K562 (cell line): ENCODE results near the gene VRK1. TPM values are rescaled to one million over a fixed set of nuclear protein-coding genes. Genes with fewer than 3 reads are reported as not detected.

ENCODE experiments used
- ATAC-seq: fragments of 200-7000 bp; cut with Tn5 transposase; 3 replicates; pipeline ENCODE4 v1.9.1; 2020; ENCODE audit warnings: moderate library complexity
- BruUV-seq: library from RNA; stranded (reverse); fragments of 400-500 nt; replicated peaks from 2 replicates; lab custom pipeline; 2021; lab: Mats Ljungman, UMichigan
- CTCF ChIA-PET: fragments of 300-600 bp; formaldehyde crosslinking; extraction: SDS; loops from one replicate; lab custom pipeline; 2021; ENCODE audit warnings: low intra/inter-chr PET ratio; lab: Yijun Ruan, JAX
- POLR2A ChIA-PET: fragments of 300-600, 350-650 bp; sonication (Branson Sonifier 250); formaldehyde crosslinking; extraction: SDS; loops from one replicate; lab custom pipeline; 2021; ENCODE audit warnings: antibody characterized with exemption, inconsistent platforms; lab: Yijun Ruan, JAX
- DNase-seq, 4 experiments: peaks; one replicate each; pipeline versions ENCODE4 v3.0.0 to v3.0.0-alpha.2; 2011 to 2018; ENCODE audit warnings: low spot score in 3 of 4, mixed read lengths in 3 of 4; ENCODE audit errors: extremely low read depth in 1 of 4
- FAIRE-seq: peaks from 2 replicates; lab custom pipeline; 2011; peaks lifted over from hg19 to GRCh38; lab: Jason Lieb, UNC
- H2AFZ ChIP-seq: 2 replicates; pipeline ENCODE4 v1.6.0; 2011; ENCODE audit warnings: low read depth, low read length, control low read depth, inconsistent platforms
- H3K27ac ChIP-seq: fragments of 200-600 bp; 3 replicates; pipeline ENCODE4 v1.8.0; 2011; ENCODE audit warnings: low read depth, mild to moderate bottlenecking, control low read depth, inconsistent platforms, low read length, moderate library complexity, mixed read lengths; ENCODE audit errors: extremely low read depth
- H3K27me3 ChIP-seq, 2 experiments: fragments of 300-600 bp in 1 of 2; 2 replicates in 1 of 2; 3 replicates in 1 of 2; pipeline versions ENCODE4 v1.6.0 to v1.8.0; 2011; ENCODE audit warnings: inconsistent platforms in 2 of 2, low read length in 2 of 2, mild to moderate bottlenecking in 1 of 2, mixed read lengths in 1 of 2, moderate library complexity in 1 of 2; ENCODE audit not compliant: control insufficient read depth in 2 of 2, insufficient read depth in 2 of 2
- H3K36me3 ChIP-seq: fragments of 300-600 bp; 3 replicates; pipeline ENCODE4 v1.8.0; 2011; ENCODE audit warnings: mild to moderate bottlenecking, low read length, inconsistent platforms; ENCODE audit not compliant: control insufficient read depth, insufficient read depth
- H3K4me1 ChIP-seq, 2 experiments: fragments of 200-600 bp in 1 of 2; replicated peaks in 1 of 2; 2 replicates in 1 of 2; 3 replicates in 1 of 2; pipeline versions ENCODE4 v1.5.1 to v1.8.0; 2011; ENCODE audit warnings: inconsistent platforms in 2 of 2, low read length in 2 of 2, mild to moderate bottlenecking in 1 of 2, mixed read lengths in 1 of 2, moderate library complexity in 1 of 2; ENCODE audit not compliant: control insufficient read depth in 2 of 2, insufficient read depth in 2 of 2
- H3K4me2 ChIP-seq: 2 replicates; pipeline ENCODE4 v1.6.1; 2011; ENCODE audit warnings: low read length, control low read depth, inconsistent platforms, mixed read lengths; ENCODE audit not compliant: insufficient read depth
- H3K4me3 ChIP-seq: fragments of 200-600 bp; sonication (generic), shearing (Covaris generic); 2 replicates; pipeline ENCODE4 v1.5.1; 2016; ENCODE audit warnings: control low read depth, inconsistent platforms
- H3K79me2 ChIP-seq: fragments of 200-600 bp; 3 replicates; pipeline ENCODE4 v1.8.0; 2011; ENCODE audit warnings: low read length, inconsistent platforms; ENCODE audit not compliant: control insufficient read depth, insufficient read depth
- H3K9ac ChIP-seq, 2 experiments: 2 replicates each; pipeline versions ENCODE4 v1.6.0 to v1.6.1; 2011; ENCODE audit warnings: low read depth in 2 of 2, low read length in 2 of 2, control low read depth in 1 of 2, inconsistent platforms in 1 of 2, mild to moderate bottlenecking in 1 of 2, mixed read lengths in 1 of 2; ENCODE audit not compliant: insufficient read depth in 1 of 2
- H3K9me1 ChIP-seq: one replicate; pipeline ENCODE4 v1.6.0; 2011; ENCODE audit warnings: inconsistent platforms, mild to moderate bottlenecking, low read length, moderate library complexity; ENCODE audit not compliant: control insufficient read depth, insufficient read depth
- H3K9me3 ChIP-seq: replicated peaks from 2 replicates; pipeline ENCODE4 v1.5.1; 2011; ENCODE audit warnings: low read depth, low read length, inconsistent platforms; ENCODE audit not compliant: control insufficient read depth, insufficient read depth
- H4K20me1 ChIP-seq: replicated peaks from 2 replicates; pipeline ENCODE4 v1.6.1; 2011; ENCODE audit warnings: low read length, inconsistent platforms, mixed read lengths; ENCODE audit not compliant: control insufficient read depth, insufficient read depth
- CBX8 ChIP-seq: fragments of 200-600 bp; sonication (generic); IDR thresholded peaks from 2 replicates; pipeline ENCODE4 v1.6.1; 2012; ENCODE audit warnings: borderline replicate concordance, mixed run types, low read depth, mild to moderate bottlenecking, moderate library complexity, mixed read lengths, low read length, control low read depth, inconsistent platforms; ENCODE audit not compliant: poor library complexity, severe bottlenecking; ENCODE audit errors: extremely low read depth
- CGGBP1 ChIP-seq: fragments of 250-450 bp; sonication (Bioruptor Pico); IDR thresholded peaks from 2 replicates; pipeline ENCODE4 v1.9.0; 2021; ENCODE audit warnings: mild to moderate bottlenecking
- CREB3L1 ChIP-seq: fragments of 450-650 bp; IDR thresholded peaks from 2 replicates; pipeline ENCODE4 v1.6.1; 2014; ENCODE audit warnings: low read depth, mild to moderate bottlenecking, moderate library complexity, borderline replicate concordance
- HLTF ChIP-seq: fragments of 450-650 bp; IDR thresholded peaks from 2 replicates; pipeline ENCODE4 v1.6.1; 2016
- ILF3 ChIP-seq: fragments of 450-650 bp; IDR thresholded peaks from 2 replicates; pipeline ENCODE4 v1.6.1; 2018; ENCODE audit warnings: antibody characterized with exemption, mild to moderate bottlenecking, moderate library complexity, borderline replicate concordance
- KDM4B ChIP-seq, 2 experiments: fragments of 450-650 bp in 1 of 2; sonication (generic) in 1 of 2; IDR thresholded peaks; 2 replicates each; pipeline ENCODE4 v1.6.1; 2016 to 2017; ENCODE audit warnings: borderline replicate concordance in 2 of 2, antibody characterized with exemption in 1 of 2, low read depth in 1 of 2, mild to moderate bottlenecking in 1 of 2
- NBN ChIP-seq: fragments of 450-650 bp; IDR thresholded peaks from 2 replicates; pipeline ENCODE4 v1.6.1; 2016; ENCODE audit warnings: low read depth, mild to moderate bottlenecking
- NCOA4 ChIP-seq: fragments of 450-650 bp; IDR thresholded peaks from 2 replicates; pipeline ENCODE4 v1.6.1; 2018; ENCODE audit warnings: mild to moderate bottlenecking; ENCODE audit not compliant: partially characterized antibody
- PHB2 ChIP-seq: fragments of 450-650 bp; IDR thresholded peaks from 2 replicates; pipeline ENCODE4 v1.6.1; 2017; ENCODE audit warnings: low read depth
- PHF20 ChIP-seq: fragments of 450-650 bp; IDR thresholded peaks from 2 replicates; pipeline ENCODE4 v1.6.1; 2018; ENCODE audit not compliant: partially characterized antibody
- PRPF4 ChIP-seq: fragments of 200-400 bp; formaldehyde crosslinking; IDR thresholded peaks from one replicate; pipeline ENCODE4 v1.6.1; 2017; ENCODE audit warnings: low read length, low read depth, mild to moderate bottlenecking; ENCODE audit not compliant: insufficient read depth, poor library complexity, severe bottlenecking
- PURB ChIP-seq: sonication (generic); formaldehyde crosslinking; IDR thresholded peaks from 2 replicates; pipeline ENCODE4 v1.9.0; 2021; ENCODE audit warnings: low read depth, mild to moderate bottlenecking, missing genetic modification reagents
- RBM25 ChIP-seq: fragments of 200-400 bp; formaldehyde crosslinking; IDR thresholded peaks from 2 replicates; pipeline ENCODE4 v1.6.1; 2018; ENCODE audit warnings: low read length, low read depth, moderate library complexity; ENCODE audit not compliant: severe bottlenecking
- SAFB ChIP-seq: fragments of 200-400 bp; formaldehyde crosslinking; IDR thresholded peaks from 2 replicates; pipeline ENCODE4 v1.6.1; 2017; ENCODE audit warnings: low read depth, low read length, borderline replicate concordance
- SOX6 ChIP-seq: fragments of 450-650 bp; IDR thresholded peaks from 2 replicates; pipeline ENCODE4 v1.6.1; 2014; ENCODE audit warnings: mild to moderate bottlenecking
- STAG1 ChIP-seq: sonication (generic); formaldehyde crosslinking; IDR thresholded peaks from 2 replicates; pipeline ENCODE4 v1.5.0; 2020; ENCODE audit warnings: missing genetic modification reagents, borderline replicate concordance
- ZBTB33 ChIP-seq: sonication (generic); formaldehyde crosslinking; IDR thresholded peaks from 2 replicates; pipeline ENCODE4 v1.8.1; 2023; ENCODE audit warnings: mild to moderate bottlenecking, missing genetic modification reagents
- ZNF41 ChIP-seq: fragments of 250-450 bp; sonication (Bioruptor Pico); conservative IDR thresholded peaks from 2 replicates; pipeline ENCODE4 v1.4.0; 2020; ENCODE audit warnings: mild to moderate bottlenecking
- ZNF586 ChIP-seq: fragments of 450-650 bp; formaldehyde crosslinking; conservative IDR thresholded peaks from 2 replicates; pipeline ENCODE4 v1.4.0; 2020; ENCODE audit warnings: mild to moderate bottlenecking, moderate library complexity
- WGBS: fragments of 100-300 bp; shearing (Covaris generic); methylation state at CpG from one replicate; pipeline ENCODE4 v1.1.6; 2016; ENCODE audit warnings: low coverage, mixed read lengths; ENCODE audit not compliant: insufficient coverage; ENCODE audit errors: missing lambda C conversion rate; 5-methylcytosine and 5-hydroxymethylcytosine counted together
- in situ Hi-C: fragments of 300-500 bp; cut with MboI; formaldehyde crosslinking; loops from 4 replicates; pipeline ENCODE4 v1.15.0; 2018; ENCODE audit warnings: inconsistent platforms, mixed read lengths
- intact Hi-C: fragments of 100-400 bp; cut with micrococcal nuclease; formaldehyde crosslinking; loops from 2 replicates; pipeline ENCODE4 v1.14.2; 2022
- polyA plus RNA-seq, 8 experiments: library from polyadenylated mRNA; depleted of rRNA in 4 of 8; stranded (reverse) in 5 of 8; unstranded in 3 of 8; fragments of >200 nt; fragmentation: Nextera tagmentation in 2 of 8; fragmentation: Illumina TruSeq in 1 of 8; extraction: Ambion mirVana in 2 of 8; extraction: Trizol in 1 of 8; gene quantifications; 2 replicates each; pipeline versions ENCODE4 v1.2.1 to v1.2.3, GENCODE V29; 2011 to 2014; ENCODE audit warnings: inconsistent platforms in 1 of 8, missing spikeins in 1 of 8
- total RNA-seq, 7 experiments: library from RNA; depleted of rRNA in 6 of 7; stranded (reverse); fragments of >200 nt in 6 of 7; fragmentation: Illumina TruSeq in 2 of 7; extraction: Trizol in 2 of 7; gene quantifications; 2 replicates each; pipeline versions ENCODE4 v1.2.1 to v1.2.3, GENCODE V29; 2011 to 2021; ENCODE audit warnings: low replicate concordance in 1 of 7

VRK1 gene
- total and polyA plus RNA-seq, 9 of the 15 experiments (the other 6 are each of a cell fraction or from before 2014, with no cell fraction given): 83.6 to 177 (median 116) TPM

GRCh38 chr14:96917442-96917963 lies 120.3 kb downstream of the VRK1 start:
- FAIRE-seq: peak; percentile 100
- ATAC-seq: peak; percentile 89
- in situ Hi-C loops: no loop called here
- POLR2A ChIA-PET: interaction anchor here (0.7 to 1.0 kb wide), 6 partner anchors 14 to 120 kb away, joined by 3 read pairs; no protein-coding TSS in a partner anchor
- Histone ChIP-seq H3K27me3 (no peaks in the 10 kb centered on the region), H2AFZ (no peak overlapping the region), H4K20me1 (no peaks in the 10 kb centered on the region), H3K4me2 (peak overlapping the region; percentile 74), H3K9ac (peak overlapping the region in 1 of 2 experiments; percentile 27; a peak in 2 of 4 replicates), H3K79me2 (no peaks in the 10 kb centered on the region; the same call in 1 of the 3 replicates), H3K36me3 (no peaks in the 10 kb centered on the region; the same call in 2 of the 3 replicates), H3K27ac (peak overlapping the region; percentile 73), H3K9me1 (no peaks in the 10 kb centered on the region), H3K4me1 (peaks cover 6 to 39% of the 10 kb centered on the region in 2 experiments; a peak in 4 of 5 replicates), H3K4me3 (no peak overlapping the region), H3K9me3 (peaks cover 11% of the 10 kb centered on the region)
- CTCF ChIA-PET: no interaction called here
- no TSS peak for BruUV-seq
- intact Hi-C loops: loop anchor here (2.0 kb wide), 1 partner anchor 115 kb away; no protein-coding TSS in a partner anchor
- under 1% methylated on average over 7 of the region's 7 CpGs for WGBS
- DNase-seq: peak; percentile 91 to 94 (median 92)
- TF ChIP-seq ZNF41 (CRISPR knock-in tag) (no peak), CGGBP1 (CRISPR knock-in tag) (no peak), NBN (peak; percentile 98), RBM25 (no peak), SAFB (no peak), STAG1 (no peak), NCOA4 (no peak), ZBTB33 (CRISPR knock-in tag) (no peak; the same call in 1 of the 2 replicates), ILF3 (no peak), CBX8 (no peak), HLTF (peak; percentile 91), PRPF4 (no peak), PHB2 (peak; percentile 97), PHF20 (no peak), KDM4B (IDR thresholded peaks at IDR 0.05; ENCODE audit: borderline replicate concordance in 2 of 2, low read depth in 1 of 2) (0 out of 4 replicates have a peak, but pooled peaks of 1 of the 2 experiments have one; percentile 45), SOX6 (peak; percentile 98), CREB3L1 (no peak; the same call in 1 of the 2 replicates), ZNF586 (CRISPR knock-in tag) (no peak), PURB (CRISPR knock-in tag) (no peak)
